GM12878 (cell line): ENCODE results near the gene SYNDIG1. TPM values are rescaled to one million over a fixed set of nuclear protein-coding genes. Genes with fewer than 3 reads are reported as not detected.

Source experiments
- ATAC-seq: fragments of 200-7000 bp; cut with Tn5 transposase; 3 replicates; pipeline ENCODE4 v1.9.1; 2020; ENCODE audit warnings: mild to moderate bottlenecking, moderate library complexity
- BruUV-seq: library from RNA; stranded (reverse); fragments of 400-500 nt; replicated peaks from 2 replicates; lab custom pipeline; 2021; lab: Mats Ljungman, UMichigan
- CTCF ChIA-PET: fragments of 300-600 bp; sonication (Branson Sonifier 250); formaldehyde crosslinking; extraction: SDS; loops from one replicate; lab custom pipeline; 2021; ENCODE audit warnings: inconsistent platforms; lab: Yijun Ruan, JAX
- POLR2A ChIA-PET: fragments of 350-600 bp; formaldehyde crosslinking; extraction: SDS; loops from one replicate; lab custom pipeline; 2021; ENCODE audit warnings: inconsistent platforms; lab: Charles Lee
- RAD21 ChIA-PET: fragments of 300-600 bp; sonication (Branson Sonifier 250); formaldehyde crosslinking; loops from one replicate; lab custom pipeline; 2023; ENCODE audit warnings: antibody characterized with exemption; ENCODE audit not compliant: unreplicated experiment; lab: Charles Lee
- SMC1A ChIA-PET: fragments of 300-600 bp; sonication (Branson Sonifier 250); formaldehyde crosslinking; loops from one replicate; lab custom pipeline; 2023; ENCODE audit not compliant: unreplicated experiment, uncharacterized antibody; lab: Charles Lee
- DNase-seq: peaks from one replicate; pipeline ENCODE4 v3.0.0-alpha.2; 2011; ENCODE audit warnings: low read depth, low spot score
- FAIRE-seq: peaks from 3 replicates; lab custom pipeline; 2011; peaks lifted over from hg19 to GRCh38; lab: Jason Lieb, UNC
- H2AFZ ChIP-seq: 2 replicates; pipeline ENCODE4 v1.6.0; 2011; ENCODE audit warnings: low read depth, low read length, control low read depth; ENCODE audit not compliant: control insufficient read depth
- H3K27ac ChIP-seq: 2 replicates; pipeline ENCODE4 v1.5.1; 2011; ENCODE audit warnings: control low read depth; ENCODE audit not compliant: control insufficient read depth, insufficient read depth
- H3K27me3 ChIP-seq, 2 experiments: replicated peaks in 1 of 2; 2 replicates each; pipeline versions ENCODE4 v1.6.0 to v1.6.1; 2011; ENCODE audit warnings: low read length in 1 of 2; ENCODE audit not compliant: control insufficient read depth in 2 of 2, insufficient read depth in 2 of 2
- H3K36me3 ChIP-seq, 2 experiments: 2 replicates each; pipeline ENCODE4 v1.5.1; 2011; ENCODE audit warnings: low read length in 1 of 2; ENCODE audit not compliant: control insufficient read depth in 2 of 2, insufficient read depth in 2 of 2
- H3K4me1 ChIP-seq: 2 replicates; pipeline ENCODE4 v1.6.1; 2011; ENCODE audit warnings: mild to moderate bottlenecking, low read length, moderate library complexity, mixed read lengths; ENCODE audit not compliant: control insufficient read depth, insufficient read depth
- H3K4me2 ChIP-seq: 2 replicates; pipeline ENCODE4 v1.6.0; 2011; ENCODE audit warnings: control low read depth; ENCODE audit not compliant: control insufficient read depth, insufficient read depth
- H3K4me3 ChIP-seq: fragments of 200-600 bp; sonication (generic); 2 replicates; pipeline ENCODE4 v1.5.1; 2016
- H3K79me2 ChIP-seq: 2 replicates; pipeline ENCODE4 v1.6.0; 2011; ENCODE audit warnings: low read length; ENCODE audit not compliant: control insufficient read depth, insufficient read depth
- H3K9ac ChIP-seq: 2 replicates; pipeline ENCODE4 v1.8.0; 2011; ENCODE audit warnings: low read length, control low read depth, mixed read lengths; ENCODE audit not compliant: control insufficient read depth, insufficient read depth
- H3K9me3 ChIP-seq: replicated peaks from 3 replicates; pipeline ENCODE4 v1.5.1; 2011; ENCODE audit warnings: mild to moderate bottlenecking, low read length; ENCODE audit not compliant: control insufficient read depth, insufficient read depth
- H4K20me1 ChIP-seq: 2 replicates; pipeline ENCODE4 v1.6.0; 2011; ENCODE audit not compliant: control insufficient read depth, insufficient read depth
- BCLAF1 ChIP-seq: fragments of 450-650 bp; IDR thresholded peaks from 2 replicates; pipeline ENCODE4 v1.6.1; 2017; ENCODE audit warnings: antibody characterized with exemption, mild to moderate bottlenecking, moderate library complexity
- CBX5 ChIP-seq: sonication (generic); IDR thresholded peaks from 2 replicates; pipeline ENCODE4 v1.6.1; 2016; ENCODE audit warnings: low read depth, moderate library complexity, mild to moderate bottlenecking, inconsistent platforms
- CHD1 ChIP-seq: IDR thresholded peaks from 2 replicates; pipeline ENCODE4 v1.6.1; 2012; ENCODE audit warnings: low read depth, low read length, improper control_type of control experiment
- HSF1 ChIP-seq: fragments of 150-350 bp; IDR thresholded peaks from 2 replicates; pipeline ENCODE4 v1.6.1; 2014; ENCODE audit warnings: mild to moderate bottlenecking, low read depth, low read length
- MEF2B ChIP-seq: fragments of 450-650 bp; IDR thresholded peaks from 2 replicates; pipeline ENCODE4 v1.6.1; 2018; ENCODE audit warnings: mild to moderate bottlenecking, moderate library complexity; ENCODE audit not compliant: partially characterized antibody, poor library complexity, severe bottlenecking
- MYC ChIP-seq: IDR thresholded peaks from 2 replicates; pipeline ENCODE4 v1.6.1; 2011; ENCODE audit warnings: mild to moderate bottlenecking, low read length, moderate library complexity, inconsistent platforms; ENCODE audit not compliant: insufficient read depth, insufficient replicate concordance, insufficient read length, severe bottlenecking
- NBN ChIP-seq: fragments of 450-650 bp; IDR thresholded peaks from 2 replicates; pipeline ENCODE4 v1.6.1; 2016
- NFIC ChIP-seq: IDR thresholded peaks from 2 replicates; pipeline ENCODE4 v1.6.1; 2012; ENCODE audit warnings: low read depth, mild to moderate bottlenecking, inconsistent platforms, low read length, moderate library complexity
- NKRF ChIP-seq: fragments of 450-650 bp; conservative IDR thresholded peaks from 2 replicates; pipeline ENCODE4 v1.6.1; 2017; ENCODE audit warnings: mild to moderate bottlenecking, moderate library complexity
- PAX5 ChIP-seq: IDR thresholded peaks from 2 replicates; pipeline ENCODE4 v1.6.1; 2011; ENCODE audit warnings: low read depth, low read length, borderline replicate concordance
- PKNOX1 ChIP-seq: fragments of 450-650 bp; IDR thresholded peaks from 2 replicates; pipeline ENCODE4 v1.6.1; 2016; ENCODE audit warnings: mild to moderate bottlenecking
- POU2F2 ChIP-seq: IDR thresholded peaks from 3 replicates; pipeline ENCODE4 v1.6.1; 2011; ENCODE audit warnings: low read depth, mild to moderate bottlenecking, low read length, borderline replicate concordance
- USF2 ChIP-seq: IDR thresholded peaks from 2 replicates; pipeline ENCODE4 v1.6.1; 2011; ENCODE audit warnings: low read depth, low read length, improper control_type of control experiment, borderline replicate concordance
- YBX1 ChIP-seq: fragments of 450-650 bp; IDR thresholded peaks from 2 replicates; pipeline ENCODE4 v1.6.1; 2016; ENCODE audit warnings: antibody characterized with exemption
- YY1 ChIP-seq: IDR thresholded peaks from 2 replicates; pipeline ENCODE4 v1.6.1; 2011; ENCODE audit warnings: low read depth, mild to moderate bottlenecking, low read length
- ZNF207 ChIP-seq: fragments of 450-650 bp; IDR thresholded peaks from 2 replicates; pipeline ENCODE4 v1.6.1; 2014; ENCODE audit warnings: antibody characterized with exemption, mild to moderate bottlenecking, borderline replicate concordance
- ZNF384 ChIP-seq: IDR thresholded peaks from 2 replicates; pipeline ENCODE4 v1.6.1; 2012; ENCODE audit warnings: low read depth, mild to moderate bottlenecking, low read length, improper control_type of control experiment, borderline replicate concordance
- ZSCAN29 ChIP-seq: fragments of 450-650 bp; IDR thresholded peaks from 2 replicates; pipeline ENCODE4 v1.6.1; 2017; ENCODE audit warnings: mild to moderate bottlenecking, moderate library complexity
- WGBS: methylation state at CpG from one replicate; pipeline ENCODE4 v1.1.6; 2016; ENCODE audit warnings: low lambda C conversion rate; ENCODE audit not compliant: insufficient replicate concordance, insufficient coverage; ENCODE audit errors: missing lambda C conversion rate; 5-methylcytosine and 5-hydroxymethylcytosine counted together
- in situ Hi-C: fragments of 300-500 bp; cut with MboI; formaldehyde crosslinking; loops from 9 replicates; pipeline ENCODE4 v1.14.3; 2018; ENCODE audit warnings: mixed read lengths
- intact Hi-C: fragments of 100-400 bp; cut with micrococcal nuclease; formaldehyde crosslinking; loops from one replicate; pipeline ENCODE4 v1.14.2; 2022; ENCODE audit not compliant: unreplicated experiment
- polyA plus RNA-seq, 11 experiments: library from polyadenylated mRNA; depleted of rRNA in 4 of 11; unstranded in 6 of 11; stranded (reverse) in 5 of 11; fragments of >200 nt; fragmentation: Nextera tagmentation in 4 of 11; fragmentation: Illumina TruSeq in 1 of 11; extraction: Ambion mirVana in 4 of 11; extraction: Trizol in 1 of 11; gene quantifications; 1 replicate in 1 of 11; 2 replicates in 10 of 11; pipeline versions ENCODE4 v1.2.1 to v1.2.3, GENCODE V29; 2011 to 2016; ENCODE audit warnings: inconsistent platforms in 2 of 11, missing spikeins in 2 of 11, low read depth in 1 of 11
- total RNA-seq, 4 experiments: library from RNA; depleted of rRNA in 3 of 4; stranded (reverse); fragments of >200 nt in 3 of 4; fragmentation: Illumina TruSeq in 1 of 4; extraction: Trizol in 1 of 4; gene quantifications; 2 replicates each; pipeline versions ENCODE4 v1.2.1 to v1.2.3, GENCODE V29; 2013 to 2021

The SYNDIG1 gene
- total and polyA plus RNA-seq, 10 of the 15 experiments (the other 5 are each of a cell fraction or from before 2014, with no cell fraction given), result not detected

- FAIRE-seq, result no peak
- BruUV-seq, result no TSS peak
- Histone ChIP-seq H3K36me3 (no peaks in the 10 kb centered on the region), H3K9me3 (no peaks in the 10 kb centered on the region), H3K9ac (no peak overlapping the region), H3K4me3 (no peak overlapping the region), H4K20me1 (no peaks in the 10 kb centered on the region), H3K4me2 (no peak overlapping the region), H3K27ac (no peak overlapping the region), H3K27me3 (peaks cover 0 to 2% of the 10 kb centered on the region in 2 experiments; a peak in 3 of 4 replicates), H2AFZ (no peak overlapping the region), H3K79me2 (no peaks in the 10 kb centered on the region), H3K4me1 (no peaks in the 10 kb centered on the region)
- 23% methylated on average over 6 of the region's 6 CpGs for WGBS
- DNase-seq, result no peak
- SMC1A ChIA-PET, result no interaction called here
- no peak for ATAC-seq
- CTCF ChIA-PET, result no interaction called here
- intact Hi-C loops, result no loop called here
- POLR2A ChIA-PET, result no interaction called here
- RAD21 ChIA-PET, result no interaction called here
- in situ Hi-C loops, result no loop called here
- TF ChIP-seq MEF2B (no peak), BCLAF1 (no peak), CBX5 (no peak), YY1 (no peak), CHD1 (no peak), ZNF207 (no peak), NBN (no peak), PKNOX1 (no peak), MYC (no peak), NFIC (no peak), POU2F2 (no peak), HSF1 (no peak), PAX5 (no peak), ZNF384 (no peak), YBX1 (no peak), USF2 (no peak), ZSCAN29 (no peak), NKRF (no peak)
Measured at GRCh38 chr20:24697411-24697810, 228.0 kb downstream of the SYNDIG1 start.
